AG09319 (cell line): ENCODE results near the gene LINGO1.

Source experiments
- DNase-seq: peaks from one replicate; pipeline ENCODE4 v3.0.0-alpha.2; 2010; ENCODE audit warnings: low read depth; ENCODE audit errors: extremely low read depth
- CTCF ChIP-seq: IDR thresholded peaks from 2 replicates; pipeline ENCODE4 v1.5.1; 2011; ENCODE audit warnings: low read depth, mild to moderate bottlenecking, inconsistent platforms, low read length, moderate library complexity

The LINGO1 gene

GRCh38 chr15:77563623-77564156 lies 69.0 kb downstream of the LINGO1 start:
- DNase-seq: no peak
- no peak for TF ChIP-seq CTCF
